ENCODE data around the gene UGT1A9.

- TF ChIP-seq CTCF (IDR thresholded peaks at IDR 0.05) = no peak
- TF ChIP-seq EP300 (IDR thresholded peaks at IDR 0.05) = no peak
- TF ChIP-seq POLR2A (IDR thresholded peaks at IDR 0.05) = no peak
These were observed 36.4 kb downstream of the UGT1A9 start for GRCh38 chr2:233707940-233708644.
